Right renal cortex interstitium (tissue), 3 donors: ENCODE results near the gene MYORG. TPM values are rescaled to one million over a fixed set of nuclear protein-coding genes. Genes with fewer than 3 reads are reported as not detected.
"Not testable (repeated sequence)": the region's sequence is repeated elsewhere in the genome, so short reads cannot be mapped to it uniquely, and the experiment has no call there.

ENCODE experiments used
- DNase-seq, 3 donors: peaks; one replicate each; pipeline ENCODE4 v3.0.0-alpha.2; 2013; ENCODE audit warnings: low read depth in 3 of 3, low spot score in 2 of 3
- polyA plus RNA-seq, 3 donors: library from polyadenylated mRNA; unstranded; fragments of 120-200 nt; gene quantifications; one replicate each; pipeline ENCODE4 v1.2.1, GENCODE V29; 2013; ENCODE audit not compliant: insufficient read length in 3 of 3

The MYORG gene
- polyA plus RNA-seq, 3 donors: 7.1 to 9.9 (median 9.9) TPM

DNA sequence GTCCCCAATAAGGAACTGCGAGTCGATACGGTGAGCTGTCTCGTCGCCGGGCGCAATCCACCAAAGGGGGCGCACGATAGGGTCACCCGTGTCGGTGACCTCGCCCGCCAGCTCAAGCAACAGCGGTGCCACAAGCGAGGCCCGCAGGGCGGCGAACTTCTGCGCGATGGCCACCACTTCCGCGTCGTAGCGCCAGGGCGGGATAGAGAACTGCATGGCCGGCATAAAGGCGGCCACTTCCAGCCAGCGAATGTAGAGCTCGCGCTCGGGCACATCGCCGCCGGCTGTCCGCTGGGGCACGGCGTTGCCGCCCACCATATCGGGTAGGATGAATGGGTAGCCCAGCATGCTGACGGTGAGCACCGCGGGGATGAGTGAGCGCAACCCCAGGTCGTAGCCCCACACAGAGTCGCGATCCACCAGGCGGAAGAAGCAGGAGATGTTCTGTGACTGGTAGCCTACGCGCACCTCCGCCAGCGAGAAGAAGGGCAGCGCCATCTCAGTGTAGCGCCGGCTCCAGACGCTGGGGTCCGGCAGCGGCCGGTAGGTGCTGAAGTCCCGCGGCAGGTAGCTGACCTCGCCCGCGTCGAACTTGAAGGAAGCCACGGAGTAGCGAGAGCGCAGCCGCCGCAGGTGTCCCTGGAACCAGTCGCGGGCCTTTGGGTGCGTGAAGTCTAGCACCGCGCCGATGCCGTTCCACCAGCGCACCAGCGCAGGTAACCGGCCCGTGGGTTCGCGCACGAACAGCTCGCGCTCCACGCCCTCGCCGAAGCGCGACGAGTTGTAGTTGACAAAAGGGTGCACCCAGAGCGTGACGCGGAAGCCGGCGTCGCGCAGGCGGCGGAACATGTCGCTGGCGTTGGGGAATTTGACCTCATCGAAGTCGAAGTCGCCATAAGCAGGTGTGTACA is 5.5 kb downstream of the MYORG start:
- DNase-seq: no peak

DNA sequence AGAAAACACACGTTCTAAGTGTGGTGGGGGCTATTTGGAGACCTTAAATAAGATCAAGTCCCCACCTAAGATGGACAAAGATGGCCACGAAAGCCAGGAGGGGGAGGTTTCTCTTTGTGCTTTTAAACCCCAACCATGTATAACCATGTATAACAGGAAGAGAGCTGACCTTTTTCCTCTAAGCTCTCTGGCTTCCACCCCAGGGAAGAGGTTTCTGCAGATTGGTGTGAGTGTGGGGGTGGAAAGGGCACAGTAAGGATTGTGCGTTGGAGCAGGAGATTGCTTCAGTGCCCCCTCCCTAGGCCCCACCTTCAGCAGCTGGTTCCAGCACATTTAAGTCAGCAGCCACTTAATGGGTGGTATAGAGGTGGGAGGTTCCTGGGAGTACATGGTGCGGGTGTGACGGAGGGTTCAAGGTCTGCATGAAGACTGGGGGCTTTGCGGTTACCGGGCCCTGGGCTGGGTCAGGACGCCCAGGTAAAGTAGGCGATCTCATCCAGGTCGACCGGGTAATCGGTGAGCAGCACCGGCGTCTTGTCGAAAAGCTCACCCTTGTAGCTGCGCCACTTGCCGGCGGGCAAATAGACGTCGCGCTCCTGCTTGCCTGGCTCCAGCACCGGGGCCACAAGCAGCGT is 6.2 kb downstream of the MYORG start:
- DNase-seq: no peak

- DNase-seq: no peak
These were observed 7.1 kb downstream of the MYORG start for GRCh38 chr9:34369636-34370035.

- DNase-seq: not testable (repeated sequence)
These were observed 7.9 kb downstream of the MYORG start for GRCh38 chr9:34368796-34369195.

DNA sequence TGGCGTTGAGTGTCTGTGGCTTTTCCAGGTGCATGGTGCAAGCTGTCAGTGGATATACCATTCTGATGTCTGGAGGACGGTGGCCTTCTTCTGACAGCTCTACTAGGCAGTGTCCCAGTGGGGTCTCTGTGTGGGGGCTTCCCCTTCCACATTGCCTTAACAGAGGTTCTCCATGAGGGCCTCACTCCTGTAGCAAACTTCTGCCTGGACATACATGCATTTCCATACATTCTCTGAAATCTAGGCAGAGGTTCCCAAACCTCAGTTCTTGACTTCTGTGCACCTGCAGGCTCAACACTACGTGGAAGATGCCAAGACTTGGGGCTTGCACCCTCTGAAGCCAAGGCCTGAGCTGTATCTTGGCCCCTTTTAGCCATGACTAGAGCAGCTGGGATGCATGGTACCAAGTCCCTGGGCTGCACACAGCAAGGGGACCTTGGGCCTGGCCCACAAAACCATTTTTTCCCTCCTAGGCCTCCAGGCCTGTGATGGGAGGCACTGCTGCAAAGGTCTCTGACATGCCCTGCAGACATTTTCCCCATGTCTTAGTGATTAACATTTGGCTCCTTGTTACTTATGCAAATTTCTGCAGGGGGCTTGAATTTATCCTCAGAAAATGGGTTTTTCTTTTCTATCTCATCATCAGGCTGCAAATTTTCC is 8.8 kb downstream of the MYORG start:
- DNase-seq: not testable (repeated sequence)

GRCh38 chr9:34366365-34366764 is 10.3 kb downstream of the MYORG start:
- no peak for DNase-seq

GRCh38 chr9:34365282-34365681 is 11.4 kb downstream of the MYORG start:
- DNase-seq: no peak

GRCh38 chr9:34363619-34364351 is 12.9 kb downstream of the MYORG start:
- DNase-seq: no peak

DNA sequence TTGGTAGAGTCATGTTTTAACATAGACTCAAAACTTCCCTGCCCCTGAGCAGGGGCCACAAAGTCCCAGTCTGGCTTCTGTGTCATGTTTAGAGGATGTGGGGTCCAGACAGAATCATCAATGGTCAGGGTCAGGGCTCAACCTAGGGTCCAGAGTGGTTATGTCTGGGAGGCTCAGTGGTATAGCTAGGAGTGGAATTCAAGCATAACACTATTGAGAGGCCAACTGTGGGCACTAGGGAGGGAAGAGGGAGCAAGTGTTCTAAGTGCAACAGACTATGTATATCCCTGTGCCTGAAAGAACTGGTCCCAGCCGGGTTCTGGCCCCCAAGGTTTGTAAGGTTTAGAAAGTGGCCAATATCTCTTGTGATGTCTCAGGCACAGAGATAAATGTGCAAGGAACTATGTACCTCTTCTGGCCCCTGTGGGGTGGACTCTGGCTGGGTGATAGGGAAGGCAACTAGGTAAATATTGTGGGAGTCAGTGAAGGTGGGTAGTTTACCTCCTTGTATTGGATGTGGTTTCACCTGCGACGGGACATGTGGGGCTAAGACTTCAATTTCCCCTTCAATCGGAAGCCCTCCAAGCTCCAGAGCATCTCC is 14.0 kb downstream of the MYORG start:
- no peak for DNase-seq

DNA sequence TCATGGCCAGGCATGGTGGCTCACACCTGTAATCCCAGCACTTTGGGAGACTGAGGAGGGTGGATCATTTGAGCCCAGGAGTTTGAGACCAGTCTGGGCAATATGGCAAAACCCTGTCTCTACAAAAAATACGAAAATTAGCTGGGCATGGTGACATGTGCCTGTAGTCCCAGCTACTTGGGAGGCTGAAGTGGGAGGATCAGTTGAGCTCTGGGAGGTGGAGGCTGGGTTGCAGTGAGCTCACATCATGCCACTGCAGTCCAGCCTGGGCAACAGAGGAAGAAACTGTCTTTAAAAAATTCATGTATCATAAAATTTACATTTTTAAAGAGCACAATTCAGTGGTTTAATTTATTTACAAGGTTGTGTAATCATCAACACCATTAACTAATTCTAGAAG is 23.7 kb downstream of the MYORG start:
- DNase-seq: not testable (repeated sequence)

GRCh38 chr9:34352122-34352652 is 24.5 kb downstream of the MYORG start:
- DNase-seq: not testable (repeated sequence)

GRCh38 chr9:34349324-34349723 is 27.4 kb downstream of the MYORG start:
- DNase-seq: no peak

DNA sequence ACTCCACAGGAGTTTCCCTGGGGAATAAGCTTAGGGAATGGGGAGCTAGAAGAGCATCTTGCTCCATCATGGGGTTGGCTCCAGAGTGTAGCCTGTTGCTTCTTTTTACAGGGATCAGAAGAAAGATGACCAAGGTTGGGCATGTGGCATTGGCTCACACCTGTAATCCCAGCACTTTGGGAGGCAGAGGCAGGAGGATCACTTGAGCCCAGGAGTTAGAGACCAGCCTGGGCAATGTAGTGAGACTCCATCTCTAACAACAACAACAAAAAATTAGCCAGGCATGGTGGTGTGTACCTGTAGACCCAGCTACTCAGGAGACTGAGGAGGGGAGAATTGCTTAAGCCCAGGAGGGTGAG is 28.9 kb downstream of the MYORG start:
- DNase-seq: no peak

DNA sequence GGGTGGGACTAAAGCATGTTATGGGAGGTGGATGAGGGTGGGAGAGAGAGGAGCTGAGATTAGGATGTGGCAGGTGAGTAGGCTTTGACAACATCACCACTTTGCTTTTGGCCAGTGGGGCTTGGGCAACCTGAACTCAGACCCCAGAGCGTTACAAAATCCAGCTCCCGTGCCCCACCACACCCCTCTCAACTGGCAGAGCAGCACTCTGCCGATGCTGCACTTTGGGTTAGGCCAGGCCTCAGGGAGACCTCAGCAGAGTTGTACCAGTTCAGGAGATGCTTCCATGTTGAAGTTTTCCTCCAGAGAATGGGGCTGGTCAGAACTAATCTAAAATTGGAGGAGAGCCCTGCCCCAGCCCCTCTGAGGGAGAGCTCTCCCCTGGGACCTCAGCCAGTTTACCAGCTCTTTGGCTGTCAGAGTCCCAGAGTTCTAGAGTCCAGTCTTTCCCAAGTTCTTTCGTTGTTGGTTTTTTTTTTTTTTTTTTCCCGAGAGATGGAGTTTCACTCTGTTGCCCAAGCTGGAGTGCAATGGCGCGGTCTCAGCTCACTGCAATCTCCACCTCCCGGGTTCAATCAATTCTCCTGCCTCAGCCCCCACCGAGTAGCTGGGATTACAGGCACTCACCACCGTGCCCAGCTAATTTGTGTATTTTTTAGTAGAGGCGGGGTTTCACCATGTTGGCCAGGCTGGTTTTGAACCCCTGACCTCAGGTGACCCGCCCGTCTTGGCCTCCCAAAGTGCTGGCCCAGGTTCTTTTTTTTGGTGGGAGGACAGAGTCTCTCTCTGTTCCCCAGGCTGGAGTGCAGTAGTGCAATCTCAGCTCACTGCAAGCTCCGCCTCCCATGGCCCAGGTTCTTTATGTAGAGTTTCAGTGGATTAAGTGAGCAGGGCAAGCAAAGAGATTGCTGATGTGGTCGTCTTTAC is 29.6 kb downstream of the MYORG start:
- no peak for DNase-seq

GRCh38 chr9:34343605-34344004 is 33.1 kb downstream of the MYORG start:
- DNase-seq: no peak

DNA sequence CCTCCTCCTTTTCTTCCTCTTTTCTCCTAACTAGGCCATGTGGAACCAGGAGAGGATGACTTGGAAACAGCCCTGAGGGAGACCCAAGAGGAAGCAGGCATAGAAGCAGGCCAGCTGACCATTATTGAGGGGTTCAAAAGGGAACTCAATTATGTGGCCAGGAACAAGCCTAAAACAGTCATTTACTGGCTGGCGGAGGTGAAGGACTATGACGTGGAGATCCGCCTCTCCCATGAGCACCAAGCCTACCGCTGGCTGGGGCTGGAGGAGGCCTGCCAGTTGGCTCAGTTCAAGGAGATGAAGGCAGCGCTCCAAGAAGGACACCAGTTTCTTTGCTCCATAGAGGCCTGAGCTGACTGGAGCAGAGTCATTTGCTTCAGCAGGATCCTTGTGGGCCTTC is 33.6 kb downstream of the MYORG start:
- no peak for DNase-seq

GRCh38 chr9:34341659-34342295 is 34.9 kb downstream of the MYORG start:
- DNase-seq: no peak

DNA sequence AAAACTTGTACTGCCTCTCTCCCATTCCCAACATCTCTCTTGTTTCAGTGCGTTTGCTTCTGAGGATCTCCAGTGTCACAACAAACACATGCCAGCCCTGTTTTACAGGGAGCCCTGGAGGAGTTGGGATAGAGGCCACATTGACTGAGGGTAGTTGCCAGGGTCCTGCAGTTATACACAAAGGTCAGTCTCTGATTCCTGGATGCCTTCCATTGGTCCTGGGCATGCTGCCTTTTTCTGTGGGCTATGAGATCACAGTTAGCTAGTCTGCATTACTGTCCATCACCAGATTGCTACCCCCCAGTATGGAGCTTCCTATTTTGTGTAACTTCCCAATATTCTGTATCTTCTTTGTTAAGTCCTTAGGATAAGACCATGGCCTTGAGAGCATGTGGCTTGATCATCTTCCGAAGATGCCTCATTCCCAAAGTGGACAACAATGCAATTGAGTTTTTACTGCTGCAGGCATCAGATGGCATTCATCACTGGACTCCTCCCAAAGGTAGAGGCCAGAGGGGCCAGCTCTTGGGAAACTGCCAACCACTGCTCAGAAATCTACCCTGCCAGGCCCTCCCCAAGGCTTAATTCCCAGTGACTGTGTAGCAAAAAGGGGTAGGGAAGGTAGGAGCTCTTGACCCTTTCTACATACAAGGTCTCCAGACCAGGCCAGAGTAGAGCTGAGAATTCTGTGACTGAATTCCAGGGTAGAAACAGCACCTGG is 37.9 kb downstream of the MYORG start:
- DNase-seq: no peak
